Parathyroid adenoma (tissue), 2 donors: ENCODE data around the gene PABPN1L.

Source experiments
- H2AFZ ChIP-seq: fragments of 300-600 bp; sonication (generic); one replicate; pipeline ENCODE4 v1.7.0; 2017; ENCODE audit warnings: antibody characterized with exemption, mild to moderate bottlenecking
- H3K27ac ChIP-seq: fragments of 300-600 bp; sonication (generic); one replicate; pipeline ENCODE4 v1.7.0; 2017
- H3K27me3 ChIP-seq: fragments of 300-600 bp; sonication (generic); one replicate; pipeline ENCODE4 v1.7.0; 2017; ENCODE audit warnings: low read length; ENCODE audit not compliant: control insufficient read depth, insufficient read depth
- H3K36me3 ChIP-seq: fragments of 300-600 bp; sonication (generic); one replicate; pipeline ENCODE4 v1.7.0; 2017; ENCODE audit warnings: low read length; ENCODE audit not compliant: control insufficient read depth, insufficient read depth
- H3K4me1 ChIP-seq: fragments of 300-600 bp; sonication (generic); one replicate; pipeline ENCODE4 v1.7.0; 2017; ENCODE audit warnings: control low read depth
- H3K4me2 ChIP-seq: fragments of 300-600 bp; sonication (generic); one replicate; pipeline ENCODE4 v1.7.0; 2017; ENCODE audit warnings: low read length
- H3K4me3 ChIP-seq: fragments of 300-600 bp; sonication (generic); one replicate; pipeline ENCODE4 v1.7.0; 2017; ENCODE audit warnings: low read depth, low read length
- H3K79me2 ChIP-seq: fragments of 300-600 bp; sonication (generic); one replicate; pipeline ENCODE4 v1.7.0; 2017; ENCODE audit warnings: control low read depth
- H3K9ac ChIP-seq: fragments of 300-600 bp; sonication (generic); one replicate; pipeline ENCODE4 v1.7.0; 2017; ENCODE audit warnings: mild to moderate bottlenecking
- H3K9me3 ChIP-seq: fragments of 300-600 bp; sonication (generic); one replicate; pipeline ENCODE4 v1.7.0; 2017; ENCODE audit warnings: low read length; ENCODE audit not compliant: control insufficient read depth
- TF ChIP-seq, protein P1 (sequence below): fragments of 300-600 bp; sonication (generic); IDR thresholded peaks from one replicate; pipeline ENCODE4 v1.7.0; 2017; ENCODE audit warnings: antibody characterized with exemption, mild to moderate bottlenecking
- donor health status: primary hyperparathyroidism.

The PABPN1L gene

GRCh38 chr16:88850531-88851199 lies 15.8 kb downstream of the PABPN1L start:
- H3K9ac ChIP-seq = no peak overlapping the region
- H3K4me3 ChIP-seq = no peak overlapping the region
- peaks cover 6% of the 10 kb centered on the region for H3K79me2 ChIP-seq
- no peaks in the 10 kb centered on the region for H3K36me3 ChIP-seq
- H3K27ac ChIP-seq = no peak overlapping the region
- no peak overlapping the region for H2AFZ ChIP-seq
- H3K4me2 ChIP-seq = no peak overlapping the region
- no peaks in the 10 kb centered on the region for H3K4me1 ChIP-seq
- TF ChIP-seq, protein P1, sequence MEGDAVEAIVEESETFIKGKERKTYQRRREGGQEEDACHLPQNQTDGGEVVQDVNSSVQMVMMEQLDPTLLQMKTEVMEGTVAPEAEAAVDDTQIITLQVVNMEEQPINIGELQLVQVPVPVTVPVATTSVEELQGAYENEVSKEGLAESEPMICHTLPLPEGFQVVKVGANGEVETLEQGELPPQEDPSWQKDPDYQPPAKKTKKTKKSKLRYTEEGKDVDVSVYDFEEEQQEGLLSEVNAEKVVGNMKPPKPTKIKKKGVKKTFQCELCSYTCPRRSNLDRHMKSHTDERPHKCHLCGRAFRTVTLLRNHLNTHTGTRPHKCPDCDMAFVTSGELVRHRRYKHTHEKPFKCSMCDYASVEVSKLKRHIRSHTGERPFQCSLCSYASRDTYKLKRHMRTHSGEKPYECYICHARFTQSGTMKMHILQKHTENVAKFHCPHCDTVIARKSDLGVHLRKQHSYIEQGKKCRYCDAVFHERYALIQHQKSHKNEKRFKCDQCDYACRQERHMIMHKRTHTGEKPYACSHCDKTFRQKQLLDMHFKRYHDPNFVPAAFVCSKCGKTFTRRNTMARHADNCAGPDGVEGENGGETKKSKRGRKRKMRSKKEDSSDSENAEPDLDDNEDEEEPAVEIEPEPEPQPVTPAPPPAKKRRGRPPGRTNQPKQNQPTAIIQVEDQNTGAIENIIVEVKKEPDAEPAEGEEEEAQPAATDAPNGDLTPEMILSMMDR = no peak
- no peaks in the 10 kb centered on the region for H3K9me3 ChIP-seq
- no peaks in the 10 kb centered on the region for H3K27me3 ChIP-seq

DNA sequence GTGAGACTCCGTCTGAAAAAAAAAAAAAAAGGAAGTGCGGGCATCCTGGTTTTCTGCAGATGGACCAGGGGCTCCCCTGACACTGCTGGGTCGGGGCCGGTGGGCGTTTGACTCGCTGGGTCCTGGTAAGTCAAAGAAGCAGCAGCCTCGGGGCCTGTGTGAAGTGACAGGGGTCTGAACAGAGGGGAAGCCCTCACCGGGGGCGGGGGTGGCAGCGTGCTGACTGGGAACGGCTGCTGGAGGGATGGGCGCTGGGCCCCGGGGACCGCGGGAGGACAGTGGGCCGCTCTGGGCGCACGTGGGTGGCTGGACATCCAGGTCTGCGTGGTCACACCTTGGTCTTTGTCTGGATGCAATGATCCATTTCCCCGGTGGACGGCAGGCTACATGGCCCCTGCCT lies 17.9 kb downstream of the PABPN1L start:
- Histone ChIP-seq H3K27ac (no peak overlapping the region), H3K4me2 (no peak overlapping the region), H2AFZ (no peak overlapping the region), H3K36me3 (no peaks in the 10 kb centered on the region), H3K9me3 (no peaks in the 10 kb centered on the region), H3K4me3 (no peak overlapping the region), H3K79me2 (peaks cover 4% of the 10 kb centered on the region), H3K4me1 (no peaks in the 10 kb centered on the region), H3K27me3 (no peaks in the 10 kb centered on the region), H3K9ac (no peak overlapping the region)
- TF ChIP-seq, protein P1 = no peak

DNA sequence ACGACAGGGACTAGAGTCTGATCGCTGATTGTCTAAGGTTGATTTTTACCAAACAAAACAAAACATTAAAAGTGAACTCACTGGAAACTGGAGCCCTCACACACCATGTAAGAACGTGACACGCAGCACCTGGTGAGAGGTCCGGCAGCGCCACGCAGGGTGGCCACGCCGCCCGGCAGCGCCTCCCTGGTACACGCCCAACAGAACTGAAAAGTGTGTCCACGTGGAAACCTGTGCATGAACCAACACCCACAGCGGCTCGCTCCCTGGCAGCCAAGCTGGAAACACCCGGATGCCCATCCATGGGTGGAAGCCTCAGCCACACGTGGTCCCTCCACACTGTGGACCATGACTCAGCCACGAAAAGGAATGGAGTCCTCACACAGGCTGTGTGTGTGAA lies 18.8 kb downstream of the PABPN1L start:
- no peak overlapping the region for H2AFZ ChIP-seq
- H3K27me3 ChIP-seq = no peaks in the 10 kb centered on the region
- H3K4me1 ChIP-seq = no peaks in the 10 kb centered on the region
- no peaks in the 10 kb centered on the region for H3K9me3 ChIP-seq
- H3K4me3 ChIP-seq = no peak overlapping the region
- H3K9ac ChIP-seq = no peak overlapping the region
- H3K79me2 ChIP-seq = peaks cover 4% of the 10 kb centered on the region
- H3K27ac ChIP-seq = no peak overlapping the region
- no peak overlapping the region for H3K4me2 ChIP-seq
- no peaks in the 10 kb centered on the region for H3K36me3 ChIP-seq
- TF ChIP-seq, protein P1 = no peak

DNA sequence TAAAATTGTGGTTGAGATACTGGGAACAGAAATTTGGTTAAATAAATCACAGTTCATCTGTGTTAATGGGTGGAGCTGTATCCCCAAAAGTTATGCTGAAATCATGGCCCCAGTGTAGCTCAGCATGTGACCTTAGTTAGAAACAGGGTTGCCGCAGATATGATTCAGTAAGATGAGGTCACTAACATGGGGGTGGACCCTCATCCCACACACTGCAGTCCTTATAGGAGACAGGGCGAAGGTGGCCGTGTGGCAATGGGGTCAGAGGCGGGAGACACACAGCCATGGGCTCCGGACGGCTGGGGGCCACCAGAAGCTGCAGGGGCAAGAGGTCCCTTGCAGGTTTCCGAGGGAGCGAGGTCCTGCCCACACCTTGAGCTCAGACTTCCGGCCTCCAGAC lies 20.4 kb downstream of the PABPN1L start:
- no peak overlapping the region for H3K27ac ChIP-seq
- no peak overlapping the region for H2AFZ ChIP-seq
- no peaks in the 10 kb centered on the region for H3K36me3 ChIP-seq
- H3K9ac ChIP-seq = no peak overlapping the region
- no peak overlapping the region for H3K4me3 ChIP-seq
- no peaks in the 10 kb centered on the region for H3K27me3 ChIP-seq
- TF ChIP-seq, protein P1 = no peak
- no peaks in the 10 kb centered on the region for H3K9me3 ChIP-seq
- H3K4me1 ChIP-seq = no peaks in the 10 kb centered on the region
- H3K4me2 ChIP-seq = no peak overlapping the region
- peaks cover 4% of the 10 kb centered on the region for H3K79me2 ChIP-seq

DNA sequence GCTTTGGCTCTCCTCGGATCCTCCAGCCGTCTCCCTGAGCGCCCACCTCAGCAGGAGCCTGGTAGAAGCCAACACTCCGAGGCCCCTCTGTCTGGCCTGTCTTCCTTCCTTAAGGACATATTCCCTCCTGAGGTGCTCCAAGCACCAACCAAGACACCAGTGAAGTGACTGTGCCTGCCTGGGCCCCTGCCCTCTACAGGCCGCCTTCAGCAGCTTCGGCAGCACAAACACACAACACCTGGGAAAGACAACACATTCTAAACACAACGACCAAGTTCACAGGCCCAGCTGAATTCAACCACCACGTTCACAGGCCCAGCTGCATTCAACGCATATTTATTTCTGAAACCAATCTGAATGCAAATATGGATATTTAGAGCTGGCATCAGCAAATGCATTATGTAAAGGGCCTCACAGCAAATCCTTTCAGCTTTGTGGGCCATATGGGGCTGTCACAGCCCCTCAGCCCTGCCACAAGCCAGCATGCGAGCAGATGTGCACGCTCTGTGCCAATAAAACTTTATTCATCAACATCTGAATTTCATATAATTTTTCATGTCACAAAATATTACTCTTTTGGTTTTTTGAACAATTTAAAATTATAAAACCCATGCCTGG lies 21.9 kb downstream of the PABPN1L start:
- H3K36me3 ChIP-seq = no peaks in the 10 kb centered on the region
- TF ChIP-seq, protein P1 = no peak
- no peaks in the 10 kb centered on the region for H3K4me1 ChIP-seq
- no peak overlapping the region for H3K27ac ChIP-seq
- no peaks in the 10 kb centered on the region for H3K9me3 ChIP-seq
- no peak overlapping the region for H3K4me2 ChIP-seq
- peaks cover 4% of the 10 kb centered on the region for H3K79me2 ChIP-seq
- H2AFZ ChIP-seq = no peak overlapping the region
- no peaks in the 10 kb centered on the region for H3K27me3 ChIP-seq
- no peak overlapping the region for H3K9ac ChIP-seq
- H3K4me3 ChIP-seq = no peak overlapping the region
